ENCODE results near the gene TMCO2.
A peak's percentile ranks its signal among the peaks of the same experiment; 100 is the strongest.

The TMCO2 gene

DNA sequence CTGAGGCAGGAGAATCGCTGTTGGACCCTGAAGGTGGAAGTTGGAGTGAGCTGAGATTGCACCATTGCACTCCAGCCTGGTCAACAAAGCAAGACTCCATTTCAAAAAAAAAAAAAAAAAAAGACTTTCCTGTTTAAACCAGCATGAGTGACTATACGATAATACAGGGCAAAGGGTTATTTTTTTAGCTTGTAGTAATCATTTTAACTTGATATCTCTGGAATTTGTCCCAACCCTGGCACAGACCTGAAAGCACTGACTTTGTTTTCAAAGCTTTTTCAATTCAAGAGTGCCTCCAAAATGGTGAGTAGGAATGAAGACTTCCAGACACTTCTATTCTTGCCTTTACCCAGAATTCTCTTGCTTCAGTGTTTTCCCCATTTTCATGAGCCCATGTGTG is 4.4 kb upstream of the TMCO2 start:
- DNase-seq (ENCODE audit: low spot score in 2 of 2) (no peak), ATAC-seq (replicated peaks; ENCODE audit: extremely low read depth, poor library complexity, severe bottlenecking) (no peak)
- H3K36me3 Mint-ChIP-seq (ENCODE audit: insufficient read depth): peaks cover 13% of the 10 kb centered on the region
- H3K4me1 Mint-ChIP-seq: peaks cover 18% of the 10 kb centered on the region
- H3K4me3 Mint-ChIP-seq: no peak overlapping the region
- H3K27ac Mint-ChIP-seq (ENCODE audit: low read depth): no peak overlapping the region
- no peaks in the 10 kb centered on the region for H3K9me3 Mint-ChIP-seq
- H3K27me3 Mint-ChIP-seq: no peaks in the 10 kb centered on the region

DNA sequence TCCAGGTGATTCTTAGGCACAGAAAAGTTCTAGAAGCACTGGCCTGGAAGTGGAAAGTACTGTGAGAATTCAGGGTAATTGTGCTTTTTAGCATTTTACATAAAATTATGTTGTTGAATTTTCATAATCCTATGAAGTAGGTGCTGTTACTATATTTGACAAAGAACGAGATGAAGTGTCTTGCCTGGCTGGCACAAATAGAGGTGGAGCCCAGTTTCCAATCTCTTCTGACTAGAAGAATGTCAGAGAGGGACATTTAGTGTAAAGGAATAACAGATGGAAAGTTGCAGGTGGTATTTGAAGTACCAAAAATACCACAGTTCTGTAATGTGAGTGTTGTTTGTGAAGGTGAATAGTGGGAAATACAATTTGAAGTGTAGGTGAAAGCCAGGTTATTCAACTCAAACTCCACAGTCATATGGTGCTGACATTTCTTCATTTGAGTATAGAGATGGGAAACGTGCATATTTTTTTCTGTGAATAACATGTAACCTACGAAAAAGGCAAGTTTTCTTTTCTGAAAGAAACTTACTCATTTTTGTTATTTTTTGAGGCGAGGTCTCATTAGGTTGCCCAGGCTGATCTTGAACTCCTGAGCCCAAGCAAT is 3.5 kb upstream of the TMCO2 start:
- Mint-ChIP-seq H3K36me3 (ENCODE audit: insufficient read depth) (peaks cover 7% of the 10 kb centered on the region), H3K9me3 (no peaks in the 10 kb centered on the region), H3K27ac (ENCODE audit: low read depth) (peak overlapping the region; percentile 6), H3K4me3 (no peak overlapping the region), H3K4me1 (peaks cover 18% of the 10 kb centered on the region), H3K27me3 (no peaks in the 10 kb centered on the region)
- ATAC-seq (replicated peaks; ENCODE audit: extremely low read depth, poor library complexity, severe bottlenecking) (no peak), DNase-seq (ENCODE audit: low spot score in 2 of 2) (no peak)

DNA sequence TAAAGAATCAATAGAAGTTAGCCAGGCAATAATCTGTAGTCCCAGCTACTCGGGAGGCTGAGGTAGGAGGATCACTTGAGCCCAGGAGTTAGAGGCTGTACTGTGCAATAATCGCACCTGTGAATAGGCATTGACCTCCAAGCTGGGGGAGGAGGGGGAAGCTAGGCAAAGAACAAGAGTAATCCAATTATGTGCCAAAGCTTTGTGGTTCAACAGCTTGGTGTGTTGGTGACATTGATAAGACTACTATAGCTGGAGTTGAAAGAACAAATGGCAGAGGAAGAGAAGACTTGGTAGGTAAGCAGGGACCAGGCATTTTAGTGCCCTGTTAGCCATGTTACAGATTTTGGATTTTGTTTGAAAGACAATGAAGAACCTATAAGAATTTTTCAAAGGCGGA is 2.1 kb upstream of the TMCO2 start:
- ATAC-seq (replicated peaks; ENCODE audit: extremely low read depth, poor library complexity, severe bottlenecking) (no peak), DNase-seq (ENCODE audit: low spot score in 2 of 2) (no peak)
- Mint-ChIP-seq H3K9me3 (no peaks in the 10 kb centered on the region), H3K27me3 (no peaks in the 10 kb centered on the region), H3K4me1 (peaks cover 18% of the 10 kb centered on the region), H3K4me3 (no peak overlapping the region), H3K36me3 (ENCODE audit: insufficient read depth) (peaks cover 5% of the 10 kb centered on the region), H3K27ac (ENCODE audit: low read depth) (peak overlapping the region; percentile 61)

DNA sequence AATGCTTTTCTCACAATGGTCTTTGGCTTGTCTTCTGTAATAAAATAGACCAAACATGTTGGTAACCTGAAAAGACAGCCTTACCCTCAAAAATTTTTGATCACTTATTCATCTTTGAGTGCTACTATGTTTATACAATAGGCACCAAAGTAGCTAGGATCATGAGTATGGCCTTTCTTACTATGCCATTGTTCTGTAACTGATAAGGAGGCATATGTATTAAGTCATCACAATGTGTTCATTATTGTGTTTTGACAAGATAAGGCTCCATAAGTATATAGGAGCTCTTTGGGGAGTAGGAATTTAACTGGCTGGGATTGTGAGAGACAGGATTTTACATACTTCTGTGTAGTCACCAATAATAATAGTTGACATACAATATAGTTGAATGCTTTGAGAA is 675 bp downstream of the TMCO2 start:
- H3K27me3 Mint-ChIP-seq: no peaks in the 10 kb centered on the region
- DNase-seq (ENCODE audit: low spot score in 2 of 2) (no peak), ATAC-seq (replicated peaks; ENCODE audit: extremely low read depth, poor library complexity, severe bottlenecking) (no peak)
- H3K27ac Mint-ChIP-seq (ENCODE audit: low read depth): no peak overlapping the region
- no peaks in the 10 kb centered on the region for H3K9me3 Mint-ChIP-seq
- no peak overlapping the region for H3K4me3 Mint-ChIP-seq
- peaks cover 13% of the 10 kb centered on the region for H3K4me1 Mint-ChIP-seq
- H3K36me3 Mint-ChIP-seq (ENCODE audit: insufficient read depth): peaks cover 2% of the 10 kb centered on the region

DNA sequence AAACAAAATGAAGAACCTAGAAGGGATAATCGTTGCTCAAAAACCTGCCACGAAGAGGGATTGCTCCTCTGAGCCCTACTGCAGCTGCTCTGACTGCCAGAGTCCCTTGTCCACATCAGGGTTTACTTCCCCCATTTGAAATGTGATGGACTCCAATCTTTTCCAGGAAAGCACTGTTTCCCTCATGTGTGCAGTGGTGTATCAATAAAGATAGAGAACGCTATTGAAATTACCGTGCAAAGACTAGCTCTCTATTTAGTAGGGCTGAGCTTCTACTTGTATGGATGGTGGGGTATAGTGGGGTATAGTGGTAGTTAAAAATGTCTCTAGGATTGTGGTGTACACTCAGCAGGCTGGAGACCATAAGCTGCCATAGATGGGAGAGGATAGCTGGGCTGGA is 3.7 kb downstream of the TMCO2 start:
- Mint-ChIP-seq H3K27me3 (no peaks in the 10 kb centered on the region), H3K4me1 (peaks cover 20% of the 10 kb centered on the region), H3K27ac (ENCODE audit: low read depth) (peak overlapping the region; percentile 25), H3K36me3 (ENCODE audit: insufficient read depth) (peaks cover 1% of the 10 kb centered on the region), H3K9me3 (no peaks in the 10 kb centered on the region), H3K4me3 (no peak overlapping the region)
- ATAC-seq (replicated peaks; ENCODE audit: extremely low read depth, poor library complexity, severe bottlenecking) (no peak), DNase-seq (ENCODE audit: low spot score in 2 of 2) (no peak)

DNA sequence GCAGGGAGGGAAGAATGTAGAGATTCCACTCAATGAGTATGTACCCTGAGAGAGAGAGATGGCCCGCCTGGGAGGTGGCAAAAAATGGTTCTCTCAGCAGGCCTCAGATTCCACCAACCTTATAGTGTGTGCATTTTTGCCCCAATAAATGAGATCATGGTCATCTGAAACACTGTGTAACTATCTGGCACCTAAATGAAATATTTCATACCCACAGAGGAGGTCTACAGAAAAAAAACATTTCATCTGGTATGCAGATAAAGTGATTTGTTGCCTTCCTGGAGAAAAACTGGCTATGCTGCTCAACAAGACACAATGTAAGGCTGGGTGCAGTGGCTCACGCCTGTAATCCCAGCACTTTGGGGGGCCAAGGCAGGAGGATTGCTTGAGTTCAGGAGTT is 4.9 kb downstream of the TMCO2 start:
- peaks cover 25% of the 10 kb centered on the region for H3K4me1 Mint-ChIP-seq
- DNase-seq (ENCODE audit: low spot score in 2 of 2) (no peak), ATAC-seq (replicated peaks; ENCODE audit: extremely low read depth, poor library complexity, severe bottlenecking) (no peak)
- no peaks in the 10 kb centered on the region for H3K27me3 Mint-ChIP-seq
- no peak overlapping the region for H3K4me3 Mint-ChIP-seq
- no peaks in the 10 kb centered on the region for H3K9me3 Mint-ChIP-seq
- H3K27ac Mint-ChIP-seq (ENCODE audit: low read depth): no peak overlapping the region
- peaks cover 7% of the 10 kb centered on the region for H3K36me3 Mint-ChIP-seq (ENCODE audit: insufficient read depth)

DNA sequence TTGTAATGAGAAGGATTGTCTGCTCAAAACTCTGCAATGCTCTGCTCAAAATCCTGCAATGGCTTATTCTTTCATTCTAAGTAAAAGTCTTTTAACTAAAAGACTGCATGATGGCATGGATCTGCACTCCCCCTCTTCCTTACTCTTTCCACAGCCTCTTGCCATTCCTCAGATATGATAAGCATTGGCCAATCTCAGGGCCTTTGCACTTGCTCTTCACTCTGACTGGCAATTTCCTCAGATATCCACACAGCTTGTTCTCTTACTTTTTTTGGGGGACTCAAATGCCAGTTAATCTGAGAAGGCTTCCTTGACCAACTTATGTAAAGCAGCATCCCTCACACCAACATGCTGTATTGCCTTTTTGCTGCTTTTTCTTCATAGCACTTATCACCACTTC is 7.5 kb downstream of the TMCO2 start:
- peaks cover 32% of the 10 kb centered on the region for H3K4me1 Mint-ChIP-seq
- DNase-seq (ENCODE audit: low spot score in 2 of 2): no peak
- no peak overlapping the region for H3K27ac Mint-ChIP-seq (ENCODE audit: low read depth)
- H3K9me3 Mint-ChIP-seq: no peaks in the 10 kb centered on the region
- H3K4me3 Mint-ChIP-seq: no peak overlapping the region
- H3K36me3 Mint-ChIP-seq (ENCODE audit: insufficient read depth): peaks cover 13% of the 10 kb centered on the region
- no peak for ATAC-seq (replicated peaks; ENCODE audit: extremely low read depth, poor library complexity, severe bottlenecking)
- H3K27me3 Mint-ChIP-seq: no peaks in the 10 kb centered on the region

DNA sequence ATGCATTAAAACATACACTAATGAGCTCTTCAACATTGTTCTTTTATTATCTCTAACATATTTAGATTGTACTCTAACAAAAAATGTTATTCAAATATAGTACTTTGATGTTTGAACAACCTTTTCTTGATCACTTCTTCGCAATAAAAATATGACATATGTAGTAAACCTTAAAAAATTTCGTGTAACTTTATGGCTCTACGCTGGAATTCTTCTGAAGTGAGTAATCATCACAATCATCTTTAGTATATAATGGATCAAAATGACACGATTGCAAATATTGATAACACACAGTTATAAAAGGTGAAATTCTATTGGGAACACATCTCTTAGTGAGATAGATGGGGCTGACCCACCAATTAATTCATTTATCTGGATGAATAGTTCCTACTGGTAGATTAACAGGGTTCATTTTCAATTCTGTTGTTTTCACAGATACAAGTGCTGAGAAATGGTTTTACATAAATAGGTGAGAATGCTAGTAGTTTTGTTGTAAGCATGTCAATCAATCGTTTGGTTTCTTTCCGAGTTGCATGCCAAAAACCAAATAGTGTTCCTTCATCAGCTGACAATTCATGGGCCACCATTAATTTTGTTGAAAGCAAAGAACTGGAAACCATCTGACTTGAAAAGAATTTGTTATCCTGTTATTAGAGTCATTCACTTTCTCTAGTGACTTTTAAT is 8.8 kb downstream of the TMCO2 start:
- ATAC-seq (replicated peaks; ENCODE audit: extremely low read depth, poor library complexity, severe bottlenecking) (no peak), DNase-seq (ENCODE audit: low spot score in 2 of 2) (no peak)
- Mint-ChIP-seq H3K36me3 (ENCODE audit: insufficient read depth) (peaks cover 21% of the 10 kb centered on the region), H3K27ac (ENCODE audit: low read depth) (peak overlapping the region; percentile 100), H3K4me1 (peaks cover 29% of the 10 kb centered on the region), H3K9me3 (no peaks in the 10 kb centered on the region), H3K27me3 (no peaks in the 10 kb centered on the region), H3K4me3 (peak overlapping the region; percentile 97)

DNA sequence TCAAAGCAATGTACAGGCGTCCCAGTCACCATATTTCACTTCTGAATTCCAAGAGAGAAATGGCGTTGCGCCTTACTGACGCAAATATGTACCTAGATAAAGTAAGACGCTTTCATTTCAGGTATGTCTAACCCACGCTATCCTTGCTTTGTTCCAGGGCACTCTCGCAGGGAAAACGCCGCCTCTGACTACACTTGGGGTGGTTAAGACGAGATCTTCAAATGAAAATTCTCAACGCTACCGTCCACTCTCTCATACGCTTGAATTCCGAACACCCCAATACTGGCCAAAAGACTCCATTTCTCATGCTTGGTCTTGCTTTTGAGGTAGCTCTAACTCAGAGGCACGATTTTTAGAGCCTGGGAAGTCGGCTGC is 9.6 kb downstream of the TMCO2 start:
- ATAC-seq (replicated peaks; ENCODE audit: extremely low read depth, poor library complexity, severe bottlenecking) (peak; percentile 3), DNase-seq (ENCODE audit: low spot score in 2 of 2) (no peak)
- H3K4me1 Mint-ChIP-seq: peaks cover 31% of the 10 kb centered on the region
- no peaks in the 10 kb centered on the region for H3K9me3 Mint-ChIP-seq
- H3K27ac Mint-ChIP-seq (ENCODE audit: low read depth): peak overlapping the region; percentile 100
- peaks cover 24% of the 10 kb centered on the region for H3K36me3 Mint-ChIP-seq (ENCODE audit: insufficient read depth)
- H3K4me3 Mint-ChIP-seq: peak overlapping the region; percentile 97
- no peaks in the 10 kb centered on the region for H3K27me3 Mint-ChIP-seq

DNA sequence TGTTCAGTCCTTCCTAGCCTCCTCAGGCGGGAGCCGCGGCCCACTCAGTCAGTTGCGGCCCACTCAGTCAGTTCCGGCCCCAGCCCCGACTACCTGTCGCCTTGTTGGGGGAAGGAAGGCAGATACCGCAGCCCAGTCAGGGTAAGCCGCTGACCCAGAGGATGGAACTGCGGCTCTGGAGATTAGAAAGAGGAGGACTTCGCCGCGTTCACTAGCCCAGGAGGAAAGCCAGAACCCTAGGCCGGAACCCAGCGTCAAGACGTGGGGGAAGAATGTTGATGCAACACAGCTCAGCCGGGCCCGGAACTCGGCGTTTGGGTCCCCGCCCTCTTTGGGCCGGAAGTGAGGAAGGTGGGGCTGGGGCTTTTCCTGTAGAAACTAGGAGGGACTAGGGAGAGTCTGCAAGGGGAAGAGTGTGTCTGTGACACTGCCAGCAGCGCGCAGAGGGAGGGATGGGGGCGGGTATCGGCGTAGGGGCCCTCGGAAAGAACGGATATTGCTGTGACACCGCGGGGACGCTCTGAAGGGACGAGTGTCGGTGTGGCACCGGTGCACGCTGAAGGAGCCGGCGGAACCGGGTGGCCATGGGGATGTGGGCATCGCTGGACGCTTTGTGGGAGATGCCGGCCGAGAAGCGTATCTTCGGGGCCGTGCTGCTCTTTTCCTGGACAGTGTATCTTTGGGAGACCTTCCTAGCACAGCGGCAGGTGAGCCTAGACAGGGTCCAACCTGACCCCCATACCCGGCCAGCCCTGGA is 10.1 kb downstream of the TMCO2 start, which contains the start of gene ZMPSTE24:
Gene ZMPSTE24 (plus strand): TSS at position 549 of the 757 bp plus-strand sequence. CDS start 36 bp downstream, at position 585.
- no peaks in the 10 kb centered on the region for H3K27me3 Mint-ChIP-seq
- H3K4me3 Mint-ChIP-seq: peak within 1 kb of the TSS; percentile 97

DNA sequence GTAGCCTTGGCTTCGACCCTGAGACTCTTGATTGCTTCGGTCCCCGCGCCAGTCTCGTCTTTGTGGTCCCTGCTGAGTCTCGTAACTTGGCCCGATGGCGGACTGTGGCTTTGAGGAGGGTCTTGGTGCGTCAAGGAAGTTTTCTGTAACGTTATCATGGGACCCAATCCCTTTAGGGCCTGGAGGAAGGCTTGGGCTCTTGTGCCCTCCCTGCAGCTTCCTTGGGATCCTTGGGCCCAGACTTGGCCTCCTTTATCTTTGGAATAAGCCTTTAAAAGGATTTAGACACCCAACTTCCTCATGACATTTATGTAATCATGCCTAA is 10.7 kb downstream of the TMCO2 start:
- H3K27ac Mint-ChIP-seq (ENCODE audit: low read depth): peak overlapping the region; percentile 100
- peaks cover 42% of the 10 kb centered on the region for H3K4me1 Mint-ChIP-seq
- ATAC-seq (replicated peaks; ENCODE audit: extremely low read depth, poor library complexity, severe bottlenecking): no peak
- H3K36me3 Mint-ChIP-seq (ENCODE audit: insufficient read depth): peaks cover 34% of the 10 kb centered on the region
- H3K4me3 Mint-ChIP-seq: peak overlapping the region; percentile 97
- no peaks in the 10 kb centered on the region for H3K9me3 Mint-ChIP-seq
- no peaks in the 10 kb centered on the region for H3K27me3 Mint-ChIP-seq
- no peak for DNase-seq (ENCODE audit: low spot score in 2 of 2)

More for the DNA sequence above, 10.1 kb downstream of the TMCO2 start, which contains the start of gene ZMPSTE24:
- peak within 1 kb of the TSS; percentile 100 for H3K27ac Mint-ChIP-seq (ENCODE audit: low read depth)
- peak; percentile 99 for ATAC-seq (replicated peaks; ENCODE audit: extremely low read depth, poor library complexity, severe bottlenecking)
- peaks cover 36% of the 10 kb centered on the region for H3K4me1 Mint-ChIP-seq
- peak; percentile 93 to 96 for DNase-seq (ENCODE audit: low spot score in 2 of 2)
- no peaks in the 10 kb centered on the region for H3K9me3 Mint-ChIP-seq
- H3K36me3 Mint-ChIP-seq (ENCODE audit: insufficient read depth): peaks cover 28% of the 10 kb centered on the region

DNA sequence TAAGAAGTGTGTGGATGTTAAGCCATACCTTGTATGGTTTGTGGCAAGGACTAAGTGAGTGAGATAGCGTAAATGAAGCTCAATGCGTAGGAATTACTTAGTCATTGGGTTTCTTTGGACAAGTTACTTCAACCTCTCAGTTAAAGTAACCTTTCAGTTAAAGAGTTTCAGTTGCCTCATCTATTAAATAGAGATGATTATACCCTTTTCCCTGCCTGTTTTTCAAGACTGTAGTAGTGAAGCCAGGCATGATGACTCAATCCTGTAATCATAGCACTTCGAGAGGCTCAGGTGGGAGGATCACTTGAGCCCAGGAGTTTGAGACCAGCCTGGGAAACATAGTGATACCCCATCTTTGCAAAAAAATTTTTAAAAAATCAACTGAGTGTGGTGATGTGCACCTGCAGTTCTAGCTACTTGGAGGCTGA is 16.6 kb downstream of the TMCO2 start:
- Mint-ChIP-seq H3K9me3 (no peaks in the 10 kb centered on the region), H3K36me3 (ENCODE audit: insufficient read depth) (peaks cover 48% of the 10 kb centered on the region), H3K27me3 (no peaks in the 10 kb centered on the region), H3K4me1 (peaks cover 24% of the 10 kb centered on the region), H3K4me3 (no peak overlapping the region), H3K27ac (ENCODE audit: low read depth) (no peak overlapping the region)
- no peak for ATAC-seq (replicated peaks; ENCODE audit: extremely low read depth, poor library complexity, severe bottlenecking)
- DNase-seq (ENCODE audit: low spot score in 2 of 2): no peak

DNA sequence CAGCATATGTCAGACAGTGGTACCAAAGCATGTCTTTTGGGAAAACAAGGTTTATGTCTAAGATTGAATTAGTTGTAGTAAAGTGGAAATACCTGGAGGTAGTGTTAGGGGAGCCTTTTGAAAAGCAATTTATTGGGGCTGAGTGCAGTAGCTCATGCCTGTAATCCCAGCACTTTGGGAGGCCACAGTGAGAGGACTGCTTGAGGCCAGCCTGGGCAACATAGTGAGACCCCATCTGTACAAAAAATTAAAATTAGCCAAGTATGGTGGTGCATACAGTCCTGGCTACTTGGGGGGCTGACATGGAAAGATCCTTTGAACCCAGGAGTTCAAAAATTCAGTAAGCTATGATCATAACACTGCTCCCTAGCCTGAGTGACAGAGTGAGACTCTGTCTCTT is 17.6 kb downstream of the TMCO2 start:
- Mint-ChIP-seq H3K27ac (ENCODE audit: low read depth) (no peak overlapping the region), H3K4me3 (no peak overlapping the region), H3K4me1 (peaks cover 18% of the 10 kb centered on the region), H3K36me3 (ENCODE audit: insufficient read depth) (peaks cover 54% of the 10 kb centered on the region), H3K9me3 (no peaks in the 10 kb centered on the region), H3K27me3 (no peaks in the 10 kb centered on the region)
- DNase-seq (ENCODE audit: low spot score in 2 of 2) (no peak), ATAC-seq (replicated peaks; ENCODE audit: extremely low read depth, poor library complexity, severe bottlenecking) (no peak)
